CD14-positive monocyte (primary cell): Measurements from ENCODE around the gene UBXN7. TPM values are rescaled to one million over a fixed set of nuclear protein-coding genes. Genes with fewer than 3 reads are reported as not detected.

Source experiments
- DNase-seq, 3 donors: peaks; one replicate each; pipeline ENCODE4 v3.0.0-alpha.2; 2011 to 2022
- H2AFZ ChIP-seq: 2 replicates; pipeline ENCODE4 v1.6.0; 2012; ENCODE audit warnings: mild to moderate bottlenecking, low read depth, low read length, inconsistent platforms; ENCODE audit not compliant: insufficient read depth, poor library complexity, severe bottlenecking
- H3K27ac ChIP-seq, 2 donors: 1 replicate in 1 of 2; 2 replicates in 1 of 2; pipeline ENCODE4 v1.5.1; 2012 to 2013; ENCODE audit warnings: low read length in 2 of 2, control low read depth in 1 of 2, inconsistent platforms in 1 of 2, low read depth in 1 of 2, mild to moderate bottlenecking in 1 of 2
- H3K27me3 ChIP-seq, 2 donors: one replicate each; pipeline versions ENCODE4 v1.6.0 to v1.6.1; 2011 to 2013; ENCODE audit warnings: low read length in 2 of 2; ENCODE audit not compliant: control insufficient read depth in 2 of 2, insufficient read depth in 2 of 2
- H3K36me3 ChIP-seq, 2 donors: replicated peaks in 1 of 2; 1 replicate in 1 of 2; 2 replicates in 1 of 2; pipeline versions ENCODE4 v1.5.1 to v1.6.1; 2012 to 2013; ENCODE audit warnings: low read length in 2 of 2, control low read depth in 1 of 2, inconsistent platforms in 1 of 2, mild to moderate bottlenecking in 1 of 2; ENCODE audit not compliant: insufficient read depth in 2 of 2, control insufficient read depth in 1 of 2
- H3K4me1 ChIP-seq, 2 donors: 1 replicate in 1 of 2; 2 replicates in 1 of 2; pipeline versions ENCODE4 v1.5.1 to v1.6.1; 2012 to 2013; ENCODE audit warnings: low read length in 2 of 2, control low read depth in 1 of 2, inconsistent platforms in 1 of 2, mild to moderate bottlenecking in 1 of 2, moderate library complexity in 1 of 2; ENCODE audit not compliant: insufficient read depth in 2 of 2, control insufficient read depth in 1 of 2
- H3K4me2 ChIP-seq: replicated peaks from 2 replicates; pipeline ENCODE3; 2012; ENCODE audit warnings: low read length, moderate library complexity, mild to moderate bottlenecking; ENCODE audit not compliant: poor library complexity, severe bottlenecking; ENCODE audit errors: extremely low read depth
- H3K4me3 ChIP-seq, 3 experiments: fragments of 200-600 bp in 1 of 3; sonication (generic) in 1 of 3; replicated peaks in 1 of 3; 1 replicate in 2 of 3; 2 replicates in 1 of 3; pipeline ENCODE4 v1.5.1; 2011 to 2013; ENCODE audit warnings: low read length in 3 of 3, mild to moderate bottlenecking in 3 of 3, control low read depth in 2 of 3, low read depth in 2 of 3, inconsistent platforms in 1 of 3, moderate library complexity in 1 of 3
- H3K79me2 ChIP-seq: 2 replicates; pipeline ENCODE4 v1.6.0; 2012; ENCODE audit warnings: mild to moderate bottlenecking, control low read depth, inconsistent platforms, low read length, moderate library complexity; ENCODE audit not compliant: insufficient read depth
- H3K9ac ChIP-seq: 2 replicates; pipeline ENCODE4 v1.6.0; 2017; ENCODE audit warnings: low read length, mild to moderate bottlenecking; ENCODE audit not compliant: insufficient read depth, poor library complexity, severe bottlenecking
- H3K9me3 ChIP-seq, 2 donors: replicated peaks in 1 of 2; 1 replicate in 1 of 2; 2 replicates in 1 of 2; pipeline versions ENCODE4 v1.5.1 to v1.6.1; 2012 to 2013; ENCODE audit warnings: low read length in 2 of 2, control low read depth in 1 of 2; ENCODE audit not compliant: control insufficient read depth in 1 of 2, insufficient read depth in 1 of 2
- H4K20me1 ChIP-seq: 2 replicates; pipeline ENCODE4 v1.6.0; 2012; ENCODE audit warnings: mild to moderate bottlenecking, low read length, control low read depth, moderate library complexity; ENCODE audit not compliant: insufficient read depth
- H3K27ac Mint-ChIP-seq, 7 donors: one replicate each; pipeline ENCODE4 v1.8.0; 2020; ENCODE audit warnings: mild to moderate bottlenecking in 7 of 7, mixed read lengths in 7 of 7, moderate library complexity in 6 of 7, inconsistent platforms in 2 of 7
- H3K27me3 Mint-ChIP-seq, 3 donors: one replicate each; pipeline ENCODE4 v1.8.0; 2021 to 2022; ENCODE audit warnings: low read depth in 3 of 3, mild to moderate bottlenecking in 3 of 3, mixed read lengths in 3 of 3, moderate library complexity in 3 of 3, inconsistent platforms in 1 of 3
- H3K36me3 Mint-ChIP-seq, 2 donors: one replicate each; pipeline ENCODE4 v1.8.0; 2020; ENCODE audit warnings: mixed read lengths in 2 of 2, inconsistent platforms in 1 of 2, mild to moderate bottlenecking in 1 of 2
- H3K4me1 Mint-ChIP-seq: one replicate; pipeline ENCODE4 v1.8.0; 2020; ENCODE audit warnings: mild to moderate bottlenecking, mixed read lengths
- H3K4me3 Mint-ChIP-seq, 2 donors: one replicate each; pipeline ENCODE4 v1.8.0; 2020; ENCODE audit warnings: mild to moderate bottlenecking in 2 of 2, mixed read lengths in 2 of 2, moderate library complexity in 1 of 2
- H3K9me3 Mint-ChIP-seq, 7 donors: one replicate each; pipeline ENCODE4 v1.8.0; 2020 to 2022; ENCODE audit warnings: mixed read lengths in 7 of 7, mild to moderate bottlenecking in 6 of 7, moderate library complexity in 6 of 7, inconsistent platforms in 2 of 7
- WGBS: methylation state at CpG from one replicate; pipeline ENCODE4 v1.1.5; 2013; ENCODE audit warnings: missing lambda C conversion rate; ENCODE audit not compliant: insufficient coverage; 5-methylcytosine and 5-hydroxymethylcytosine counted together
- intact Hi-C, 2 donors: fragments of 100-400 bp; cut with micrococcal nuclease; formaldehyde crosslinking; loops; one replicate each; pipeline versions ENCODE4 v1.15.0 to v1.15.1; 2023
- polyA plus RNA-seq, 3 donors: library from polyadenylated mRNA; depleted of rRNA in 1 of 3; unstranded in 2 of 3; stranded (reverse) in 1 of 3; fragments of 300-500 nt in 2 of 3; fragments of >200 nt in 1 of 3; fragmentation: Illumina TruSeq in 2 of 3; gene quantifications; 1 replicate in 2 of 3; 2 replicates in 1 of 3; pipeline ENCODE4 v1.2.3, GENCODE V29; 2012 to 2021
- TF ChIP-seq, protein P1 (sequence below): fragments of 200-600 bp; IDR thresholded peaks from one replicate; pipeline ENCODE4 v1.8.0; 2022; ENCODE audit warnings: antibody characterized with exemption, mild to moderate bottlenecking

Gene UBXN7
- polyA plus RNA-seq, 3 donors, result 10.5 to 15.8 (median 13.6) TPM

DNA sequence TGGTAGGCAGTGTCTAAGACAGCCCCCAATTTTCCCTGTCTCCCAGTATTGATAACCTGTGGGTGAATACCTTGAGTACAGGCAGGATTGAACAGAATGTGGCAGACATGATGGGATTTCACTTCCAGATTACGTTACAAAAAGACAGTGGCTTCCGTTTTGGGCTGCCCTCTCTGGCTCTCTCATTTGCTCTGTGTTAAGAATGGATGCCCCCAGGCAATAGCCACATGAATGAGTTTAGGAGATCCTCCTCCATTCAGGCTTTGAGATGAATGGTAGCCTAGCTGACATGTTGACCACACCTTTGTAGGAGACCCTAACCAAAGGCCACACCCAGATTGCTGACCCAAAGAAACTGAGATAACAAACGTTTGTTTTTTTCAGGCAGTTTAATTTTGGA, 34.3 kb downstream of the UBXN7 start:
- Histone ChIP-seq H2AFZ (no peak overlapping the region), H3K27me3 (no peaks in the 10 kb centered on the region), H4K20me1 (peaks cover 34% of the 10 kb centered on the region), H3K79me2 (no peaks in the 10 kb centered on the region), H3K4me2 (no peak overlapping the region), H3K9me3 (no peaks in the 10 kb centered on the region), H3K9ac (no peak overlapping the region), H3K4me3 (no peak overlapping the region), H3K36me3 (peaks cover 32 to 77% of the 10 kb centered on the region in 2 donors), H3K27ac (no peak overlapping the region), H3K4me1 (no peaks in the 10 kb centered on the region)
- DNase-seq, result no peak
- 80% methylated on average over 1 of the region's 3 CpGs for WGBS
- Mint-ChIP-seq H3K4me3 (no peak overlapping the region), H3K4me1 (no peaks in the 10 kb centered on the region), H3K27ac (peak overlapping the region in 2 of 7 donors; percentile 6 to 56), H3K9me3 (peaks cover 0 to 2% (median 0%) of the 10 kb centered on the region in 7 donors), H3K27me3 (no peaks in the 10 kb centered on the region), H3K36me3 (peaks cover 54 to 58% of the 10 kb centered on the region in 2 donors)
- TF ChIP-seq, protein P1, sequence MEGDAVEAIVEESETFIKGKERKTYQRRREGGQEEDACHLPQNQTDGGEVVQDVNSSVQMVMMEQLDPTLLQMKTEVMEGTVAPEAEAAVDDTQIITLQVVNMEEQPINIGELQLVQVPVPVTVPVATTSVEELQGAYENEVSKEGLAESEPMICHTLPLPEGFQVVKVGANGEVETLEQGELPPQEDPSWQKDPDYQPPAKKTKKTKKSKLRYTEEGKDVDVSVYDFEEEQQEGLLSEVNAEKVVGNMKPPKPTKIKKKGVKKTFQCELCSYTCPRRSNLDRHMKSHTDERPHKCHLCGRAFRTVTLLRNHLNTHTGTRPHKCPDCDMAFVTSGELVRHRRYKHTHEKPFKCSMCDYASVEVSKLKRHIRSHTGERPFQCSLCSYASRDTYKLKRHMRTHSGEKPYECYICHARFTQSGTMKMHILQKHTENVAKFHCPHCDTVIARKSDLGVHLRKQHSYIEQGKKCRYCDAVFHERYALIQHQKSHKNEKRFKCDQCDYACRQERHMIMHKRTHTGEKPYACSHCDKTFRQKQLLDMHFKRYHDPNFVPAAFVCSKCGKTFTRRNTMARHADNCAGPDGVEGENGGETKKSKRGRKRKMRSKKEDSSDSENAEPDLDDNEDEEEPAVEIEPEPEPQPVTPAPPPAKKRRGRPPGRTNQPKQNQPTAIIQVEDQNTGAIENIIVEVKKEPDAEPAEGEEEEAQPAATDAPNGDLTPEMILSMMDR, result no peak
- intact Hi-C loops, result no loop called here

DNA sequence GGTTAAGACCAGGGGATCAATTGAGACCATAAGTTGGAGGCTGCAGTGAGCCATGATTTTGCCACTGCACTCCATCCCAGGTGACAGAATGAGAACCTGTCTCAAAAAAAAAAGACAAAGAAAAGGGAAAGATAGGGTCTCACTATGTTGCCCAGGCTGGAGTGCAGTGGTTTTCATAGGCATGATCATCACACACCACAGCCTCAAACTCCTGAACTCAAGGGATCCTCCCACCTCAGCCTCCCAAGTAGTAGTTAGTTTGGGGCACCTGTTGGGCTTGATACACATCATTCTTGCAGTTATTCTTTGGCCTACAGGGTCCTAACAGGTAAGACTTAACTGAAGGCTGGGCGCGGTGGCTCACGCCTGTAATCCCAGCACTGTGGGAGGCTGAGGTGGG, 42.1 kb downstream of the UBXN7 start:
- H2AFZ ChIP-seq, result no peak overlapping the region
- H3K27me3 Mint-ChIP-seq, result no peaks in the 10 kb centered on the region
- H3K4me1 Mint-ChIP-seq, result peaks cover 2% of the 10 kb centered on the region
- H3K27ac ChIP-seq, result no peak overlapping the region
- peaks cover 7 to 14% (median 9%) of the 10 kb centered on the region in 7 donors for H3K9me3 Mint-ChIP-seq
- intact Hi-C loops, result no loop called here
- no peaks in the 10 kb centered on the region for H3K9me3 ChIP-seq
- no peak overlapping the region for H3K4me3 Mint-ChIP-seq
- H3K27ac Mint-ChIP-seq, result no peak overlapping the region
- TF ChIP-seq, protein P1, result no peak
- peaks cover 46 to 61% of the 10 kb centered on the region in 2 donors for H3K36me3 ChIP-seq
- WGBS, result no CpG with 5 or more reads among the region's 3 CpGs
- peaks cover 3% of the 10 kb centered on the region for H3K79me2 ChIP-seq
- H3K4me2 ChIP-seq, result no peak overlapping the region
- peaks cover 13% of the 10 kb centered on the region for H4K20me1 ChIP-seq
- H3K4me1 ChIP-seq, result no peaks in the 10 kb centered on the region
- peaks cover 67 to 84% of the 10 kb centered on the region in 2 donors for H3K36me3 Mint-ChIP-seq
- no peak overlapping the region for H3K4me3 ChIP-seq
- no peaks in the 10 kb centered on the region for H3K27me3 ChIP-seq
- no peak for DNase-seq
- H3K9ac ChIP-seq, result no peak overlapping the region
